ENCODE results near the gene RPAP2.

The RPAP2 gene

GRCh38 chr1:92399076-92399475 lies 100.2 kb downstream of the RPAP2 start (continued):
- no peak for TF ChIP-seq ZBTB10 (tag by site-specific recombination; IDR thresholded peaks at IDR 0.05)
- no peak for TF ChIP-seq ZBTB1 (tag by site-specific recombination; IDR thresholded peaks at IDR 0.05)
- no peak for TF ChIP-seq ZNF211 (tag by site-specific recombination; IDR thresholded peaks at IDR 0.05; ENCODE audit: low read depth)
- no peak for TF ChIP-seq ZNF692 (tag by site-specific recombination; IDR thresholded peaks at IDR 0.05)
- TF ChIP-seq EGR2 (tag by site-specific recombination; IDR thresholded peaks at IDR 0.05; ENCODE audit: low read depth), result no peak
- TF ChIP-seq ZNF776 (tag by site-specific recombination; IDR thresholded peaks at IDR 0.05; ENCODE audit: borderline replicate concordance), result no peak
- no peak for TF ChIP-seq ZNF521 (tag by site-specific recombination; IDR thresholded peaks at IDR 0.05)
- TF ChIP-seq ZNF157 (tag by site-specific recombination; IDR thresholded peaks at IDR 0.05), result no peak

- Histone ChIP-seq H3K36me3 (ENCODE audit: control insufficient read depth in 2 of 2, insufficient read depth in 1 of 2, low read length in 2 of 2) (no peaks in the 10 kb centered on the region), H3K4me1 (ENCODE audit: control insufficient read depth, insufficient read depth, low read length) (no peaks in the 10 kb centered on the region), H3K9me3 (ENCODE audit: control insufficient read depth, insufficient read depth, low read depth, low read length) (no peaks in the 10 kb centered on the region), H3K27ac (ENCODE audit: extremely low read depth, low read depth, low read length) (no peak overlapping the region), H3K4me3 (ENCODE audit: low read depth, low read length) (no peak overlapping the region)
- ChIA-PET POLR2A (no interaction called here), CTCF (interaction anchor here (0.7 kb wide), 1 partner anchor 34 kb away, joined by 7 read pairs; no protein-coding TSS in a partner anchor)
- TF ChIP-seq ZNF561 (tag by site-specific recombination; IDR thresholded peaks at IDR 0.05; ENCODE audit: borderline replicate concordance) (no peak), ZNF654 (tag by site-specific recombination; IDR thresholded peaks at IDR 0.05; ENCODE audit: low read depth) (no peak), ZNF350 (tag by site-specific recombination; IDR thresholded peaks at IDR 0.05) (no peak), ZFP69B (tag by site-specific recombination; IDR thresholded peaks at IDR 0.05) (no peak), ZNF174 (tag by site-specific recombination; IDR thresholded peaks at IDR 0.05) (no peak), ZNF157 (tag by site-specific recombination; IDR thresholded peaks at IDR 0.05) (no peak), ZNF514 (tag by site-specific recombination; IDR thresholded peaks at IDR 0.05) (no peak), HIC1 (tag by site-specific recombination; IDR thresholded peaks at IDR 0.05) (no peak), ZNF280C (tag by site-specific recombination; IDR thresholded peaks at IDR 0.05) (no peak), ZNF19 (tag by site-specific recombination; IDR thresholded peaks at IDR 0.05; ENCODE audit: low read depth) (no peak), ZBTB1 (tag by site-specific recombination; IDR thresholded peaks at IDR 0.05) (no peak), ZNF768 (tag by site-specific recombination; IDR thresholded peaks at IDR 0.05) (no peak)
Measured at GRCh38 chr1:92404661-92405060, 105.8 kb downstream of the RPAP2 start.

Data from HEK293 (cell line).